ENCODE data around the gene MSGN1.

GRCh38 chr2:17799301-17800120 is 16.7 kb upstream of the MSGN1 start:
- TF ChIP-seq CTCF (IDR thresholded peaks at IDR 0.05) (no peak), RFX5 (IDR thresholded peaks at IDR 0.05; ENCODE audit: low read length) (no peak), MXI1 (IDR thresholded peaks at IDR 0.05; ENCODE audit: low read depth, low read length) (no peak), EP300 (IDR thresholded peaks at IDR 0.05; ENCODE audit: borderline replicate concordance in 1 of 2, low read depth in 1 of 2, low read length in 1 of 2) (no peak), TEAD4 (IDR thresholded peaks at IDR 0.05; ENCODE audit: borderline replicate concordance, insufficient read depth) (no peak)

All from SK-N-SH (cell line).